Panc1 (cell line): ENCODE data around the gene ADCY7. TPM values are rescaled to one million over a fixed set of nuclear protein-coding genes. Genes with fewer than 3 reads are reported as not detected.

Experiments
- ATAC-seq: fragments of 200-7000 bp; cut with Tn5 transposase; 2 replicates; pipeline ENCODE4 v1.9.1; 2020; ENCODE audit warnings: mild to moderate bottlenecking, moderate library complexity
- BruUV-seq: library from RNA; stranded (reverse); fragments of 400-500 nt; replicated peaks from 2 replicates; lab custom pipeline; 2021; lab: Mats Ljungman, UMichigan
- CTCF ChIA-PET: fragments of 300-600 bp; sonication (Branson Sonifier 250); formaldehyde crosslinking; loops from one replicate; lab custom pipeline; 2022; ENCODE audit warnings: antibody characterized with exemption; lab: Charles Lee
- POLR2A ChIA-PET: fragments of 300-600 bp; sonication (Branson Sonifier 250); formaldehyde crosslinking; loops from one replicate; lab custom pipeline; 2022; ENCODE audit warnings: antibody characterized with exemption; lab: Charles Lee
- DNase-seq: peaks from one replicate; pipeline ENCODE4 v3.0.0-alpha.2; 2010; ENCODE audit warnings: low read depth, low spot score
- H3K27ac ChIP-seq: 2 replicates; pipeline ENCODE4 v1.5.1; 2011; ENCODE audit warnings: mild to moderate bottlenecking, low read length, inconsistent platforms
- H3K27me3 ChIP-seq: fragments of 200-500 bp; sonication (Bioruptor generic); 2 replicates; pipeline ENCODE4 v1.6.0; 2014; ENCODE audit warnings: low read length, inconsistent platforms; ENCODE audit not compliant: control insufficient read depth, insufficient read depth
- H3K36me3 ChIP-seq: fragments of 200-500 bp; sonication (Bioruptor generic); 2 replicates; pipeline ENCODE4 v1.5.1; 2014; ENCODE audit warnings: inconsistent platforms, mild to moderate bottlenecking, low read length, moderate library complexity; ENCODE audit not compliant: control insufficient read depth, insufficient read depth
- H3K4me1 ChIP-seq: 2 replicates; pipeline ENCODE4 v1.5.1; 2011; ENCODE audit warnings: inconsistent platforms, mild to moderate bottlenecking, low read length, moderate library complexity; ENCODE audit not compliant: control insufficient read depth, insufficient read depth
- H3K4me3 ChIP-seq, 2 experiments: 2 replicates each; pipeline ENCODE4 v1.5.1; 2011 to 2012; ENCODE audit warnings: low read depth in 2 of 2, low read length in 2 of 2, mild to moderate bottlenecking in 2 of 2, inconsistent platforms in 1 of 2, moderate library complexity in 1 of 2
- H3K9me3 ChIP-seq: fragments of 200-500 bp; sonication (Bioruptor generic); 2 replicates; pipeline ENCODE4 v1.5.1; 2014; ENCODE audit warnings: low read depth, mild to moderate bottlenecking, inconsistent platforms, low read length, moderate library complexity; ENCODE audit not compliant: control insufficient read depth, insufficient read depth
- POLR2AphosphoS5 ChIP-seq: IDR thresholded peaks from 2 replicates; pipeline ENCODE4 v1.6.1; 2012; ENCODE audit warnings: mild to moderate bottlenecking, low read depth, low read length, moderate library complexity
- SIN3A ChIP-seq: IDR thresholded peaks from 2 replicates; pipeline ENCODE4 v1.6.1; 2012; ENCODE audit warnings: low read depth, mild to moderate bottlenecking, low read length, moderate library complexity, borderline replicate concordance; ENCODE audit not compliant: insufficient read depth
- TCF7L2 ChIP-seq: IDR thresholded peaks from 2 replicates; pipeline ENCODE4 v1.6.1; 2011; ENCODE audit warnings: mild to moderate bottlenecking, low read depth, low read length, inconsistent platforms
- in situ Hi-C: cut with HindIII; loops from 2 replicates; pipeline ENCODE4 v1.10.0; 2016; ENCODE audit warnings: low sequenced_read_pairs, low pct_unique_long_range_greater_than_20kb
- intact Hi-C: fragments of 100-400 bp; cut with micrococcal nuclease; formaldehyde crosslinking; loops from one replicate; pipeline ENCODE4 v1.10.0; 2022; ENCODE audit not compliant: unreplicated experiment
- total RNA-seq: library from RNA; stranded (reverse); gene quantifications from one replicate; pipeline ENCODE4 v1.2.1, GENCODE V29; 2021; ENCODE audit not compliant: unreplicated experiment
- TF ChIP-seq, protein P1 (sequence below): fragments of 450-650 bp; IDR thresholded peaks from 2 replicates; pipeline ENCODE4 v1.5.1; 2017; ENCODE audit warnings: mild to moderate bottlenecking
- TF ChIP-seq, protein P2 (sequence below), 2 experiments: IDR thresholded peaks; 2 replicates each; pipeline ENCODE4 v1.6.1; 2011 to 2012; ENCODE audit warnings: low read depth in 2 of 2, control low read depth in 1 of 2, low read length in 1 of 2, mild to moderate bottlenecking in 1 of 2, moderate library complexity in 1 of 2; ENCODE audit not compliant: insufficient read depth in 1 of 2

The ADCY7 gene
- total RNA-seq, 1 experiment from 2014 or later = 6.3 TPM

DNA sequence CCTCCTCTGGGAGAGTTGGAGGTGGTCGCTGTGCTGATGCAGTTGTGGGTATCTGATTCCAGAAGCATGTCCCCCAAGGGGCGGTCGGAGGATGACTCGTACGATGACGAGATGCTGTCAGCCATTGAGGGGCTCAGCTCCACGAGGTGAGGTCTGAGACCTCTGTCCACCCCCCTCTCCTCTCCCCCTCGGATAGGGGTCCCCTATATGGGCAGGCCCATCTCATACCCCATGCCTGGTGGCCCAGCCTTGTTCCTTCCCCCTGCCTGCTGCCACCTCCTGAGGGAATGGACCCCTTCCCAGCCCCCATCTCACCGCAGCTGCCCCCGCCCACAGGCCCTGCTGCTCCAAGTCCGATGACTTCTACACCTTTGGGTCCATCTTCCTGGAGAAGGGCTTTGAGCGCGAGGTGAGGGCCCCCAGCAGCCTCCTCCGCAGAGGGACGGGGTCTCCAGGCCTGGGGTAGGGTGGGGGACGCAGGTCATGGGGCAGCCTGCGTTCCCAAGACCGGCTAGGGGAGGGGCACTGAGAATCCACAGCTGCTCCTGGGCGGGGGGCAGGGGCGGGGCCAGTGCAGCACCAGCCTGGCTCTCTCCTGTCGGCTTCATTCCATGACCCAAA, 39.2 kb downstream of the ADCY7 start:
- intact Hi-C loops (no loop called here), in situ Hi-C loops (no loop called here)
- 0 out of 2 replicates have a peak, but pooled peaks cover 2% of the 10 kb centered on the region for H3K4me1 ChIP-seq
- DNase-seq (no peak), ATAC-seq (no peak)
- BruUV-seq = no TSS peak
- no peaks in the 10 kb centered on the region for H3K27me3 ChIP-seq
- no peaks in the 10 kb centered on the region for H3K9me3 ChIP-seq
- H3K4me3 ChIP-seq = no peak overlapping the region
- CTCF ChIA-PET = no interaction called here
- no peak overlapping the region for H3K27ac ChIP-seq
- POLR2A ChIA-PET = no interaction called here
- TF ChIP-seq SIN3A (no peak), POLR2AphosphoS5 (no peak), TCF7L2 (no peak)
- TF ChIP-seq, protein P1, sequence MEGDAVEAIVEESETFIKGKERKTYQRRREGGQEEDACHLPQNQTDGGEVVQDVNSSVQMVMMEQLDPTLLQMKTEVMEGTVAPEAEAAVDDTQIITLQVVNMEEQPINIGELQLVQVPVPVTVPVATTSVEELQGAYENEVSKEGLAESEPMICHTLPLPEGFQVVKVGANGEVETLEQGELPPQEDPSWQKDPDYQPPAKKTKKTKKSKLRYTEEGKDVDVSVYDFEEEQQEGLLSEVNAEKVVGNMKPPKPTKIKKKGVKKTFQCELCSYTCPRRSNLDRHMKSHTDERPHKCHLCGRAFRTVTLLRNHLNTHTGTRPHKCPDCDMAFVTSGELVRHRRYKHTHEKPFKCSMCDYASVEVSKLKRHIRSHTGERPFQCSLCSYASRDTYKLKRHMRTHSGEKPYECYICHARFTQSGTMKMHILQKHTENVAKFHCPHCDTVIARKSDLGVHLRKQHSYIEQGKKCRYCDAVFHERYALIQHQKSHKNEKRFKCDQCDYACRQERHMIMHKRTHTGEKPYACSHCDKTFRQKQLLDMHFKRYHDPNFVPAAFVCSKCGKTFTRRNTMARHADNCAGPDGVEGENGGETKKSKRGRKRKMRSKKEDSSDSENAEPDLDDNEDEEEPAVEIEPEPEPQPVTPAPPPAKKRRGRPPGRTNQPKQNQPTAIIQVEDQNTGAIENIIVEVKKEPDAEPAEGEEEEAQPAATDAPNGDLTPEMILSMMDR = no peak
- TF ChIP-seq, protein P2, sequence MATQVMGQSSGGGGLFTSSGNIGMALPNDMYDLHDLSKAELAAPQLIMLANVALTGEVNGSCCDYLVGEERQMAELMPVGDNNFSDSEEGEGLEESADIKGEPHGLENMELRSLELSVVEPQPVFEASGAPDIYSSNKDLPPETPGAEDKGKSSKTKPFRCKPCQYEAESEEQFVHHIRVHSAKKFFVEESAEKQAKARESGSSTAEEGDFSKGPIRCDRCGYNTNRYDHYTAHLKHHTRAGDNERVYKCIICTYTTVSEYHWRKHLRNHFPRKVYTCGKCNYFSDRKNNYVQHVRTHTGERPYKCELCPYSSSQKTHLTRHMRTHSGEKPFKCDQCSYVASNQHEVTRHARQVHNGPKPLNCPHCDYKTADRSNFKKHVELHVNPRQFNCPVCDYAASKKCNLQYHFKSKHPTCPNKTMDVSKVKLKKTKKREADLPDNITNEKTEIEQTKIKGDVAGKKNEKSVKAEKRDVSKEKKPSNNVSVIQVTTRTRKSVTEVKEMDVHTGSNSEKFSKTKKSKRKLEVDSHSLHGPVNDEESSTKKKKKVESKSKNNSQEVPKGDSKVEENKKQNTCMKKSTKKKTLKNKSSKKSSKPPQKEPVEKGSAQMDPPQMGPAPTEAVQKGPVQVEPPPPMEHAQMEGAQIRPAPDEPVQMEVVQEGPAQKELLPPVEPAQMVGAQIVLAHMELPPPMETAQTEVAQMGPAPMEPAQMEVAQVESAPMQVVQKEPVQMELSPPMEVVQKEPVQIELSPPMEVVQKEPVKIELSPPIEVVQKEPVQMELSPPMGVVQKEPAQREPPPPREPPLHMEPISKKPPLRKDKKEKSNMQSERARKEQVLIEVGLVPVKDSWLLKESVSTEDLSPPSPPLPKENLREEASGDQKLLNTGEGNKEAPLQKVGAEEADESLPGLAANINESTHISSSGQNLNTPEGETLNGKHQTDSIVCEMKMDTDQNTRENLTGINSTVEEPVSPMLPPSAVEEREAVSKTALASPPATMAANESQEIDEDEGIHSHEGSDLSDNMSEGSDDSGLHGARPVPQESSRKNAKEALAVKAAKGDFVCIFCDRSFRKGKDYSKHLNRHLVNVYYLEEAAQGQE (IDR thresholded peaks at IDR 0.05; ENCODE audit: insufficient read depth in 1 of 2, low read depth in 2 of 2, low read length in 1 of 2) = no peak
- no peaks in the 10 kb centered on the region for H3K36me3 ChIP-seq

DNA sequence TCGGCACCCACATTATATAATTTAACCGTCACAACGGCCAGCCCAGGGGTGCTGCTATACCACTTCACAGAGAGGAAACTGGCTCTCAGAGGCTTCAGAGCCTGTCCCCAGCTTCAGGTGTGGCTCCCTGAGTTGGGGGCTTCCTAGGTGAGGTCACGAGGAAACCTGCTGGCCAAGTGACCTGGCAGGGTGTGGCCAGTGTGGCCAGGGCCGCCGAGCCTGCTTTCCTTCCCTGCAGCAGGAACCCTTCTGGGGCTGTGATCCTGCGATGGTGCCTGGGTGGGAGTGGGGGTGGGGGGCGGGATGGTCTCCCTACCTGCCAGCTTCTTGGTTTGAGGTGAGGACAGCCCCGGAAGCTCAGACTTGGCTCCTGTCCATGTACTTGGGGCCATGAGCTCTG, 39.9 kb downstream of the ADCY7 start:
- ATAC-seq (no peak), DNase-seq (no peak)
- Histone ChIP-seq H3K9me3 (no peaks in the 10 kb centered on the region), H3K4me3 (no peak overlapping the region), H3K4me1 (0 out of 2 replicates have a peak, but pooled peaks cover 2% of the 10 kb centered on the region), H3K27ac (no peak overlapping the region), H3K36me3 (no peaks in the 10 kb centered on the region), H3K27me3 (no peaks in the 10 kb centered on the region)
- ChIA-PET POLR2A (no interaction called here), CTCF (no interaction called here)
- TF ChIP-seq POLR2AphosphoS5 (no peak), SIN3A (no peak), TCF7L2 (no peak)
- TF ChIP-seq, protein P1 = no peak
- TF ChIP-seq, protein P2 (IDR thresholded peaks at IDR 0.05; ENCODE audit: insufficient read depth in 1 of 2, low read depth in 2 of 2, low read length in 1 of 2) = no peak
- intact Hi-C loops = no loop called here
- BruUV-seq = no TSS peak
- in situ Hi-C loops = no loop called here
